Fibroblast of villous mesenchyme (primary cell): ENCODE results near the gene FER. TPM values are rescaled to one million over a fixed set of nuclear protein-coding genes. Genes with fewer than 3 reads are reported as not detected.
"Not testable (repeated sequence)": the region's sequence is repeated elsewhere in the genome, so short reads cannot be mapped to it uniquely, and the experiment has no call there.

Source experiments
- DNase-seq: peaks from one replicate; pipeline ENCODE4 v3.0.0-alpha.2; 2010; ENCODE audit warnings: low read depth
- H3K4me3 ChIP-seq: 2 replicates; pipeline ENCODE4 v1.5.1; 2011; ENCODE audit warnings: low read depth, mild to moderate bottlenecking, low read length
- CTCF ChIP-seq: IDR thresholded peaks from 2 replicates; pipeline ENCODE4 v1.5.1; 2012; ENCODE audit warnings: low read depth, mild to moderate bottlenecking, low read length; ENCODE audit not compliant: insufficient read depth
- total RNA-seq: library from RNA; depleted of rRNA; stranded (reverse); fragments of >200 nt; gene quantifications from 2 replicates; pipeline ENCODE4 v1.2.3, GENCODE V29; 2012

FER gene
- total RNA-seq, 1 donor = 43.6 TPM

- no peak for TF ChIP-seq CTCF
- DNase-seq = no peak
- no peak overlapping the region for H3K4me3 ChIP-seq
Observed at GRCh38 chr5:109005297-109006009, 257.8 kb downstream of the FER start.

- TF ChIP-seq CTCF = no peak
- no peak overlapping the region for H3K4me3 ChIP-seq
- DNase-seq = no peak
Observed at GRCh38 chr5:109006129-109006528, 258.4 kb downstream of the FER start.

DNA sequence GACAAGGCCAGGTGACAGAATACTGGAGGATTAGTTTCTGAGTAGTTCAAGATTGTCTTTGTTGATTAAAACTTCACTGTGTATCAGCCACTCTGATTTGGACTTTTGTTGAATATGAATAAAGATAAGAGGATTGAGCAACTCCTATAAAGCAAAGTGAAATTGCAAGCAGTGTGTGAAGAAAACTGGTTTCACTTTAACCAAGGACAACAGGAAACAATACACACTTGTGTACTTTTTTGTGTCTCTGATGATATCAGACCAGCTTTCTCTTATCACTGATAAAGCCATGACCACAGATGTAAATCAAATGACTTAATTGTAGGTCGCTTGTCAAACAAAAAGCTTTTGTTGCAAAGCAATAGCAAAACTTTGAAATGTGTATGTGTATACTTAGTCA lies 268.6 kb downstream of the FER start:
- no peak overlapping the region for H3K4me3 ChIP-seq
- DNase-seq = peak; percentile 75
- no peak for TF ChIP-seq CTCF

- DNase-seq = no peak
- TF ChIP-seq CTCF = no peak
- no peak overlapping the region for H3K4me3 ChIP-seq
Observed at GRCh38 chr5:109022056-109022455, 274.4 kb downstream of the FER start.

GRCh38 chr5:109025729-109026128 lies 278.0 kb downstream of the FER start:
- H3K4me3 ChIP-seq = not testable (repeated sequence)

DNA sequence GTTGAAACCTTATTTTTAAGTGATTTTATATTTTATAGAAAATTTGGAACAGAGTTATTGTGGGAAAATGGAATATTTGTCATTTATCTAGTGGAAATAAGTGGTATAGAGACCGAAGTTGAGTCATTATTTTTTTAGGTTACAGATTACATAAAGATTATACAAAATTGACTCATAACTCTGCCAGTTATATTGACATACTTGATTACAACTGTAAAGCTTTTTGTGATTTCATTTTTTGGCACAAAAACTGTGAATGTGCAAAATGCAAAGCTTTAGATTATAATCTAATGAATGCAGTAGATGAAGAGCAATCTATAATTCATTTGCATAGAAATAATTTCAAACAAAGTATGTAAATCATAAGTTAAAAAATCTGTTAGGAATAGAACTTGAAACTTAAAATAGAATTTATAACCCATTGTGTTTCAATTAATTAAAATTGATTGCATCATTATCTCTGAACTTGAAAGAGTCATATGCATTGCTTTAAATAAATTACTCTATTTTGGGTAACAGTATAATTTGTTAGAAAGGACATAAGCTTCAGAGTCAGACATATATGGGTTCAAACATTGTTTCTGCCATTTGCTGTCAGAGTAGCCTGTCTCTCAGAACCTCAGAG lies 280.4 kb downstream of the FER start:
- H3K4me3 ChIP-seq = no peak overlapping the region
- TF ChIP-seq CTCF = no peak
- no peak for DNase-seq

More at GRCh38 chr5:109025729-109026128, 278.0 kb downstream of the FER start:
- DNase-seq = not testable (repeated sequence)

- no peak for DNase-seq
- TF ChIP-seq CTCF = no peak
- H3K4me3 ChIP-seq = no peak overlapping the region
Observed at GRCh38 chr5:109028608-109029299, 281.1 kb downstream of the FER start.
